ENCODE results near the gene PRKACA.

DNA sequence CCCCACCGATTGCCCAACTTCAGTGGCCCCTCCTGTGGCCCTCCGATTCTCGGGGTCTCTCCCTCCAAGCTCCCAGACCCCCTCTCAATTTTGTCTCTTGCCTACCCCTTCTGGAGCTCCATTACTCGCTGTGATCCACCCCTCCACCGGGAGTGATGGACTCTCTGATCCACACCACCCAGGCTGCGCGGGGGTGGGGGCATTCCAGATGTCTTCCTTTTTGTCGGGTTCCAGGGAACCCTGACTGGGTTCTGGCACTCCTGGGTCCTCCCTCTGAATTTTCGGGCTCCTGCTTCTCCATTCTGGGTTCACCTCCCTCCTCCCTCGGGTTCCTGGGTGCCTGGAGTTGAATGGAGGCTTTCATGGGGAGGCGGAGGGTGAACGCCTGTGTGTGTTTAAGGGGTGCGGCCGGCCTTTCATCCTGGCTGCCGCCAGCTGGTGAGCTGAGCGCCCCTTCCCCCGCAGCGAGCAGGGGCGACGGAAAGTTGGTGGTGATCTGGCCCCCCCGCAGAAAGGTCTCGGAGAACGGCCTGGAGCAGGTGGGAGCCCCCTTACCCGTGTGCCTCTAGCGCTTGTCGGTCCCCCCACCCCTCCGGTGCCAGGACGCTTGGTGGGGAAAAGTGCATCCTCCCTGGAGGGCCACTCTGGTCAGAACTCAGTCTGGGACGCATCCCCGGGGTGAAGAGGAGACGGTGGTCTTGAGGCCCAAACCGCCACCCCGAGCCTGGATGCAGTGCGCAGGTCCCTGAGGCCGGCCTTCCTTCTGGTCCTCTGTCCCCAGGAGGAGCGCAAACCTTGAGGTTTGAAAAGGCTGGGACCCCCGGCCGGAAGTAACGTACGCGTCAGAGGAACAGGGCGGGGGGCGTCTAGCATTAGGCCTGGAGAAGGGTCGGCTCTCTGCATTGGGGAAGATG is 43.4 kb downstream of the PRKACA start:
- TF ChIP-seq POLR2A (IDR thresholded peaks at IDR 0.05), result peak; percentile 44
- TF ChIP-seq, protein P1, sequence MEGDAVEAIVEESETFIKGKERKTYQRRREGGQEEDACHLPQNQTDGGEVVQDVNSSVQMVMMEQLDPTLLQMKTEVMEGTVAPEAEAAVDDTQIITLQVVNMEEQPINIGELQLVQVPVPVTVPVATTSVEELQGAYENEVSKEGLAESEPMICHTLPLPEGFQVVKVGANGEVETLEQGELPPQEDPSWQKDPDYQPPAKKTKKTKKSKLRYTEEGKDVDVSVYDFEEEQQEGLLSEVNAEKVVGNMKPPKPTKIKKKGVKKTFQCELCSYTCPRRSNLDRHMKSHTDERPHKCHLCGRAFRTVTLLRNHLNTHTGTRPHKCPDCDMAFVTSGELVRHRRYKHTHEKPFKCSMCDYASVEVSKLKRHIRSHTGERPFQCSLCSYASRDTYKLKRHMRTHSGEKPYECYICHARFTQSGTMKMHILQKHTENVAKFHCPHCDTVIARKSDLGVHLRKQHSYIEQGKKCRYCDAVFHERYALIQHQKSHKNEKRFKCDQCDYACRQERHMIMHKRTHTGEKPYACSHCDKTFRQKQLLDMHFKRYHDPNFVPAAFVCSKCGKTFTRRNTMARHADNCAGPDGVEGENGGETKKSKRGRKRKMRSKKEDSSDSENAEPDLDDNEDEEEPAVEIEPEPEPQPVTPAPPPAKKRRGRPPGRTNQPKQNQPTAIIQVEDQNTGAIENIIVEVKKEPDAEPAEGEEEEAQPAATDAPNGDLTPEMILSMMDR (IDR thresholded peaks at IDR 0.05), result no peak
- TF ChIP-seq EP300 (IDR thresholded peaks at IDR 0.05; ENCODE audit: low read depth), result no peak
- peak in 2 of 3 donors; percentile 41 to 48 for TF ChIP-seq POLR2AphosphoS5 (IDR thresholded peaks at IDR 0.05)
